Measurements from ENCODE around the gene DDX46. TPM values are rescaled to one million over a fixed set of nuclear protein-coding genes. Genes with fewer than 3 reads are reported as not detected.
A peak's percentile ranks its signal among the peaks of the same experiment; 100 is the strongest.
"Not testable (repeated sequence)": the region's sequence is repeated elsewhere in the genome, so short reads cannot be mapped to it uniquely, and the experiment has no call there.

The DDX46 gene
- polyA plus RNA-seq, 2 donors: 16.2 TPM

DNA sequence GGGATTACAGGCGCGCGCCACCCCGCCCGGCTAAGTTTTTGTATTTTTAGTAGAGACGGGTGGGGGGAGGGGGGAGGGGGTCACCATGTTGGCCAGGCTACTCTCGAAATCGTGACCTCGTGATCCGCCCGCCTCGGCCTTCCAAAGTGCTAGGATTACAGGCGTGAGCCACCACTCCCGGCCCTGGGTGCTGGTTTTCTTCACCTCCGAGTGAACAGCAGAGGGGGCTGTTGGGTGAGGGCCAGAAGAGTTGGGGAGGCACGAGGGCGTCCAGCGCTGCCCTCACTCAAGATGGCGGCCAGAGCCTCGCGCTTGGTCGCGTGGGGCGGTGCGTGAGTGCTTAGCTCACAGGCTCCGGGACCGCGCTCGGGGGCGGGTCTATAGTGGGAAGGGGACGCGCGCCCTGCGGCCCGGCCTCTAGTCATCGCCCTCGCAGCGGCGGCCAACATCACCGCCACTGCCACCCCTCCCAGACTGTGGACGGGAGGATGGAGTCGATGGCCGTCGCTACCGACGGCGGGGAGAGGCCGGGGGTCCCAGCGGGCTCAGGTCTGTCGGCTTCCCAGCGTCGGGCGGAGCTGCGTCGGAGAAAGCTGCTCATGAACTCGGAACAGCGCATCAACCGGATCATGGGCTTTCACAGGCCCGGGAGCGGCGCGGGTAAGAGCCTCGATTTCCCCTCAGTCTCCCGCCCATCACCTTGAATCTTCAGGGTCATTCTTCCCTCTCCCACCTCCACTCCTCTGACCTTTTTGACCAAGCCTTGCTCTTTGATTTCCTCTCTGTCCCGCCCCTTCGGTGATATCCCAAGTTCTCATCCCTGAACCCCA is 20.2 kb upstream of the DDX46 start, which contains the start of gene CAMLG:
Gene CAMLG (plus strand): TSS at position 416 of the 830 bp plus-strand sequence. CDS start 73 bp downstream, at position 489.
- H3K27ac ChIP-seq (ENCODE audit: low read depth in 2 of 2, low read length in 1 of 2): peak within 1 kb of the TSS; percentile 93 to 97
- H3K27me3 ChIP-seq (ENCODE audit: control insufficient read depth in 1 of 2, insufficient read depth in 2 of 2, low read length in 2 of 2): no peaks in the 10 kb centered on the region
- H3K4me1 ChIP-seq (ENCODE audit: control insufficient read depth in 2 of 2, insufficient read depth in 2 of 2, low read length in 1 of 2): no peaks in the 10 kb centered on the region
- H3K36me3 ChIP-seq (ENCODE audit: control insufficient read depth in 2 of 2, insufficient read depth in 2 of 2, low read length in 1 of 2): peaks cover 0 to 3% of the 10 kb centered on the region in 2 donors
- H3K9me3 ChIP-seq (ENCODE audit: control insufficient read depth in 2 of 2, insufficient read depth in 1 of 2, low read depth in 1 of 2, low read length in 1 of 2): no peaks in the 10 kb centered on the region
- 0 to 1% methylated on average over 63 to 66 of the region's 66 CpGs for WGBS, 2 donors
- peak within 1 kb of the TSS; percentile 80 to 93 for H3K4me3 ChIP-seq (ENCODE audit: low read depth in 1 of 2, low read length in 2 of 2)

DNA sequence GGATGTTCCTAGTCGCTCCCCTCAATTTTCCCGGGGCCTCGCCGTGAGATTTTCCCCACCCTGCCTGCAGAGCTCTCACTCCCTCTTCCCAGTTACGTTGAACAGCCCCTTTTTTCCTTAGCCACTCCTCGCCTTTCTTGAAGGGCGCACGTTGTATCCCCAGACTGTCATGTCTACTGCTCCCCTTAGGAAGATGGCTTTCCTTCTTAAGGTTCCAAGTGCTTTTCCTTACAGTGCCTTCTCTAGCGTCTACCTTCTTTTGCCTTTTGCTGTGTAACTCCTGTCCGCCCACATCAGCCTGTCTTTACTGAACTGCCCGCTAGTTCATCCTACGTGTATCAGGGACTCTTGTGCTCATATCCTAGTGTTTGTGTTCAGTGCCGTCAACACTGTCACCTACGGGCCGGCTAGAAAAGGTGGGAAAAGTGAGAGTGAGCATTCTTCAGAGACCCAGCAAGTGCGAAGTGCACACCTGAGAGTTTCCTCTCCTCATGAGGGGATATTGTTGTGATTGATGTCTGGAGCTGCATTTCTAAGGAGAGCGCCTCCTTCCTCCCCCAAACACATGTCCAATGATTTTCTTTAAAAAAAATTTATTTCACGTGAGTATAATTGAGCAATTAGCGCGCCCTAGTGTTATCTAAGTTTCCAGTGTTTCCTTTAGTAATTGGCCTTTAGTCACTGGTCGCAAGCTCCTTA is 19.5 kb upstream of the DDX46 start:
- no peaks in the 10 kb centered on the region for H3K4me1 ChIP-seq (ENCODE audit: control insufficient read depth in 2 of 2, insufficient read depth in 2 of 2, low read length in 1 of 2)
- WGBS, 2 donors: 2% methylated on average over 21 of the region's 21 CpGs
- peak overlapping the region; percentile 93 to 97 for H3K27ac ChIP-seq (ENCODE audit: low read depth in 2 of 2, low read length in 1 of 2)
- H3K36me3 ChIP-seq (ENCODE audit: control insufficient read depth in 2 of 2, insufficient read depth in 2 of 2, low read length in 1 of 2): peaks cover 0 to 3% of the 10 kb centered on the region in 2 donors
- H3K9me3 ChIP-seq (ENCODE audit: control insufficient read depth in 2 of 2, insufficient read depth in 1 of 2, low read depth in 1 of 2, low read length in 1 of 2): no peaks in the 10 kb centered on the region
- H3K4me3 ChIP-seq (ENCODE audit: low read depth in 1 of 2, low read length in 2 of 2): peak overlapping the region; percentile 80 to 93
- H3K27me3 ChIP-seq (ENCODE audit: control insufficient read depth in 1 of 2, insufficient read depth in 2 of 2, low read length in 2 of 2): no peaks in the 10 kb centered on the region

DNA sequence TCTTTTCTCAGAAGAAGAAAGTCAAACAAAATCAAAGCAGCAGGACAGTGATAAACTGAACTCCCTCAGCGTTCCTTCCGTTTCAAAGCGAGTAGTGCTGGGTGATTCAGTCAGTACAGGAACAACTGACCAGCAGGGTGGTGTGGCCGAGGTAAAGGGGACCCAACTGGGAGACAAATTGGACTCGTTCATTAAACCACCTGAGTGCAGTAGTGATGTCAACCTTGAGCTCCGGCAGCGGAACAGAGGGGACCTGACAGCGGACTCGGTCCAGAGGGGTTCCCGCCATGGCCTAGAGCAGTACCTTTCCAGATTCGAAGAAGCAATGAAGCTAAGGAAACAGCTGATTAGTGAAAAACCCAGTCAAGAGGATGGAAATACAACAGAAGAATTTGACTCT is 17.5 kb upstream of the DDX46 start:
- Histone ChIP-seq H3K27me3 (ENCODE audit: control insufficient read depth in 1 of 2, insufficient read depth in 2 of 2, low read length in 2 of 2) (no peaks in the 10 kb centered on the region), H3K4me1 (ENCODE audit: control insufficient read depth in 2 of 2, insufficient read depth in 2 of 2, low read length in 1 of 2) (no peaks in the 10 kb centered on the region), H3K27ac (ENCODE audit: low read depth in 2 of 2, low read length in 1 of 2) (no peak overlapping the region), H3K4me3 (ENCODE audit: low read depth in 1 of 2, low read length in 2 of 2) (no peak overlapping the region), H3K9me3 (ENCODE audit: control insufficient read depth in 2 of 2, insufficient read depth in 1 of 2, low read depth in 1 of 2, low read length in 1 of 2) (no peaks in the 10 kb centered on the region), H3K36me3 (ENCODE audit: control insufficient read depth in 2 of 2, insufficient read depth in 2 of 2, low read length in 1 of 2) (peaks cover 0 to 3% of the 10 kb centered on the region in 2 donors)
- WGBS, 2 donors: 90 to 91% methylated on average over 11 of the region's 11 CpGs

DNA sequence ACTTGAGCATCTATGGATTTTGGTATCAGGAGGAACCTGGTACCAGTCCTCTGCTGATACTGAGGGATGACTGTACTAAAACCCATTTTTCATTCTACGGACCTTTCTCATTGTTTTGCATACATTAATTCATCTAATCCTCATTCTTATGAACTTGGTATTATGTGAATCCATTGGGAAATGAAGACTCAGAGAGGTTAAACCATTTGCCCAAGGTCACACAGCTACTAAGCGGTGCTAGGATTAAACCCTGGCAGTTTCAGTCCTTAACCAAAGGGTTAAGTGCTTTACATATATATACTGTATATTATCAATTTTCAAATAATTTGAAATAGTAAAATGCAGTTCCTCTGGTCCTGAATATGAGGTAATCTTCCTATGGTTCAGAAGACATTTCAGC is 16.4 kb upstream of the DDX46 start:
- Histone ChIP-seq H3K27ac (ENCODE audit: low read depth in 2 of 2, low read length in 1 of 2) (no peak overlapping the region), H3K36me3 (ENCODE audit: control insufficient read depth in 2 of 2, insufficient read depth in 2 of 2, low read length in 1 of 2) (peaks cover 0 to 3% of the 10 kb centered on the region in 2 donors), H3K4me3 (ENCODE audit: low read depth in 1 of 2, low read length in 2 of 2) (no peak overlapping the region), H3K9me3 (ENCODE audit: control insufficient read depth in 2 of 2, insufficient read depth in 1 of 2, low read depth in 1 of 2, low read length in 1 of 2) (no peaks in the 10 kb centered on the region), H3K4me1 (ENCODE audit: control insufficient read depth in 2 of 2, insufficient read depth in 2 of 2, low read length in 1 of 2) (no peaks in the 10 kb centered on the region), H3K27me3 (ENCODE audit: control insufficient read depth in 1 of 2, insufficient read depth in 2 of 2, low read length in 2 of 2) (no peaks in the 10 kb centered on the region)
- WGBS, 2 donors: 94% methylated on average over 2 of the region's 2 CpGs

DNA sequence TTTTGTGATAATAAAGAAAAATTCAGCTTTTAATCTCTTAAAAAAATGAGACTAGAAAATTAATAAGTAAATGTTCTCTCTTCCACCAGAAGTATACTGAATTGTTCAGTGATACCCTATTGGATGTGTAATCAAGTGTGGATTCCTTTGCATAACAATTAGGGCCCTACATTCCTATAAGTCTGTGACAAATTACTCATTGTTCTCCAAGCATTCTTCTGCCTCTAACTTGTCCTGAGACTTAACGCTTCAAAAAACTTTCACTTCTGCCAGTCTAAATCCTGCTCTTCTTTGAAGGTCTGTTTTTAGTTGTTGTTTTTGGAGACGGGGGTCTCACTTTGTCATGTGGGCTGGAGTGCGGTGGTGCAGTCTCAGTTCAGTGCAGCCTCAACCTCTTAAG is 9.2 kb upstream of the DDX46 start:
- 88 to 91% methylated on average over 3 of the region's 3 CpGs for WGBS, 2 donors

DNA sequence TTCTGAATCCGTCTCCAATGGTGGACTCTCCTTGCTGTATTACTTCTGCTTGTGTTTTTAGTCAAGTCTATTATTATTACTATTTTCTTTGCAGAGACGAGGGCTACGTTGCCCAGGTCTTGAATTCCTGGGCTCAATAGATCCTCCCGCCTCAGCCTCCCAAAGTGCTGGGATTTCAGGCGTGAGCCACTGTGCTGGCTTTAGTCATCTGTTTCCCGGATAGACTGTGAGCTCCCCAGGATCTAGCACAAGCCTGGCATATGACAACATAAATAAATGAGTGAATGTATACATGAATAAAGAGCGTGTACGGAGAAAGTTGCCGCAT is 439 bp upstream of the DDX46 start:
- peak overlapping the region; percentile 67 to 91 for H3K4me3 ChIP-seq (ENCODE audit: low read depth in 1 of 2, low read length in 2 of 2)
- H3K27ac ChIP-seq (ENCODE audit: low read depth in 2 of 2, low read length in 1 of 2): peak overlapping the region; percentile 10 to 78
- no peaks in the 10 kb centered on the region for H3K27me3 ChIP-seq (ENCODE audit: control insufficient read depth in 1 of 2, insufficient read depth in 2 of 2, low read length in 2 of 2)
- H3K9me3 ChIP-seq (ENCODE audit: control insufficient read depth in 2 of 2, insufficient read depth in 1 of 2, low read depth in 1 of 2, low read length in 1 of 2): no peaks in the 10 kb centered on the region
- 18 to 20% methylated on average over 9 of the region's 9 CpGs for WGBS, 2 donors
- no peaks in the 10 kb centered on the region for H3K36me3 ChIP-seq (ENCODE audit: control insufficient read depth in 2 of 2, insufficient read depth in 2 of 2, low read length in 1 of 2)
- no peaks in the 10 kb centered on the region for H3K4me1 ChIP-seq (ENCODE audit: control insufficient read depth in 2 of 2, insufficient read depth in 2 of 2, low read length in 1 of 2)

More for the DNA sequence above, 9.2 kb upstream of the DDX46 start:
- Histone ChIP-seq H3K4me1 (ENCODE audit: control insufficient read depth in 2 of 2, insufficient read depth in 2 of 2, low read length in 1 of 2) (no peaks in the 10 kb centered on the region), H3K27ac (ENCODE audit: low read depth in 2 of 2, low read length in 1 of 2) (no peak overlapping the region), H3K27me3 (ENCODE audit: control insufficient read depth in 1 of 2, insufficient read depth in 2 of 2, low read length in 2 of 2) (no peaks in the 10 kb centered on the region), H3K36me3 (ENCODE audit: control insufficient read depth in 2 of 2, insufficient read depth in 2 of 2, low read length in 1 of 2) (no peaks in the 10 kb centered on the region), H3K9me3 (ENCODE audit: control insufficient read depth in 2 of 2, insufficient read depth in 1 of 2, low read depth in 1 of 2, low read length in 1 of 2) (no peaks in the 10 kb centered on the region), H3K4me3 (ENCODE audit: low read depth in 1 of 2, low read length in 2 of 2) (no peak overlapping the region)

DNA sequence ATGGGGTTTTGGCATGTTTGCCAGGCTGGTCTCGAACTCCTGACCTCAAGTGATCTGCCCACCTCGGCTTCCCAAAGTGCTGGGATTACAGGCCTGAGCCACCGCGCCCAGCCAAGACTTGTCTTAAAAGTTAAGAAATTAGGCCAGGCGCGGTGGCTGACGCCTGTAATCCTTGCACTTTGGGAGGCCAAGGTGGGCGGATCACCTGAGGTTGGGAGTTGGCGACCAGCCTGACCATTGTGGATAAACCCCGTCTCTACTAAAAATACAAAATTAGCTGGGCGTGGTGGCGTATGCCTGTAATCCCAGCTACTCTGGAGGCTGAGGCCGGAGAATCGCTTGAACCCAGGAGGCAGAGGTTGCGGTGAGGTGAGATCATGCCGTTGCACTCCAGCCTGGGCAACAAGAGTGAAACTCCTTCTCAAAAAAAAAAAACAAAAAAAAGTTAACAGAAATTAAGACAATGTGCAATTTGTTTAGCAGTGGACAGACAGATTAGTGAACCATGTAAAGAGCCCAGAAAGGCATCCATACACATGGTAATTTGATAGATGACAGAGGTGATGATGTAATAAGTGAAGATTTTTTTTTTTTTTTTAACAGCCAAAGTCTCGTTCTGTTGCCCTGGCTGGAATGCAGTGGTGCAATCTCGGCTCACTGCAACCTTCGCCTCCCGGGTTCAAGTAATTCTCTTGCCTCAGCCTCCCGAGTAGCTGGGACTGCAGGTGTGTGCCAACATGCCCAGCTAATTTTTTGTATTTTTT is 9.1 kb downstream of the DDX46 start:
- not testable (repeated sequence) for H3K27me3 ChIP-seq (ENCODE audit: control insufficient read depth in 1 of 2, insufficient read depth in 2 of 2, low read length in 2 of 2); H3K9me3 ChIP-seq (ENCODE audit: control insufficient read depth in 2 of 2, insufficient read depth in 1 of 2, low read depth in 1 of 2, low read length in 1 of 2); H3K27ac ChIP-seq (ENCODE audit: low read depth in 2 of 2, low read length in 1 of 2); H3K4me1 ChIP-seq (ENCODE audit: control insufficient read depth in 2 of 2, insufficient read depth in 2 of 2, low read length in 1 of 2); H3K36me3 ChIP-seq (ENCODE audit: control insufficient read depth in 2 of 2, insufficient read depth in 2 of 2, low read length in 1 of 2); H3K4me3 ChIP-seq (ENCODE audit: low read depth in 1 of 2, low read length in 2 of 2)
- 95 to 96% methylated on average over 21 of the region's 21 CpGs for WGBS, 2 donors

DNA sequence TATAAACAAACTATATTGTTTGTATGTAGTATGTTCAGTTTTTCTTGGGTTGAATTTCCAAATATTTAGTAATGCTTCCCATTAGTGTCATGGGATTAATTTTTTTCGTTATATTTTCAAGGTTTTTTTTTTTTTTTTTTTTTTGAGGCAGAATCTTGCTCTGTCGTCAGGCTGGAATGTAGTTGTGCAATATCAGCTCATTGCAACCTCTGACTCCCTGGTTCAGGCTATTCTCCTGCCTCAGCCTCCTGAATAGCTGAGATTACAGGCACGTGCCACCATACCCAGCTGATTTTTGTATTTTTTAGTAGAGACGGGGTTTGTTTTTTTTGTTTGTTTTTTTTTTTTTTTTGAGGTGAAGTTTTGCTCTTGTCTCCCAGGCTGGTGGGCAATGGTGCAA is 10.6 kb downstream of the DDX46 start:
- Histone ChIP-seq H3K4me3 (ENCODE audit: low read depth in 1 of 2, low read length in 2 of 2) (no peak overlapping the region), H3K27me3 (ENCODE audit: control insufficient read depth in 1 of 2, insufficient read depth in 2 of 2, low read length in 2 of 2) (no peaks in the 10 kb centered on the region), H3K4me1 (ENCODE audit: control insufficient read depth in 2 of 2, insufficient read depth in 2 of 2, low read length in 1 of 2) (no peaks in the 10 kb centered on the region), H3K27ac (ENCODE audit: low read depth in 2 of 2, low read length in 1 of 2) (no peak overlapping the region), H3K9me3 (ENCODE audit: control insufficient read depth in 2 of 2, insufficient read depth in 1 of 2, low read depth in 1 of 2, low read length in 1 of 2) (no peaks in the 10 kb centered on the region), H3K36me3 (ENCODE audit: control insufficient read depth in 2 of 2, insufficient read depth in 2 of 2, low read length in 1 of 2) (peaks cover 2 to 8% of the 10 kb centered on the region in 2 donors)
- 68 to 77% methylated on average over 4 of the region's 4 CpGs for WGBS, 2 donors

DNA sequence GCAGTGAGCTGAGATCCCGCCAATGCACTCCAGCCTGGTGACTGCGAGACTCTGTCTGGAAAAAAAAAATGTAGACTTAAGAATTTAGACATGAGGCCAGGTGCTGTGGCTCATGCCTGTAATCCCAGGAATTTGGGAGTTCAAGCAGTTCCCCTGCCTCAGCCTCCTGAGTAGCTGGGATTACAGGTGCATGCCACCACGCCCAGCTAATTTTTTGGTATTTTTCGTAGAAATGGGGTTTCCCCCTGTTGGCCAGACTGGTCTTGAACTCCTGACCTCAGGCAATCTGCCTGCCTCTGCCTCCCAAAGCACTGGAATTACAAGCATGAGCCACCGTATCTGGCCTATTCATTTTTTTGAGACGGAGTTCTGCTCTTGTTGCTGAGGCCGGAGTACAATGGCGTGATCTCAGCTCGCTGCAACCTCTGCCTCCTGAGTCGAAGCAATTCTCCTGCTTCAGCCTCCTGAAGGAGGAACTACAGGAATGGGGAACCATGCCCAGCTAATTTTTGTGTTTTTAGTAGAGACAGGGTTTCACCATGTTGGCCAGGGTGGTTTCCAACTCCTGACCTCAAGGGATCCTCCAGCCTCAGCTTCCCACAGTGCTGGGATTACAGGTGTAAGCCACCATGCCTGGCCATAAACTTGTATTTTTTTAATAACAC is 14.0 kb downstream of the DDX46 start:
- H3K27ac ChIP-seq (ENCODE audit: low read depth in 2 of 2, low read length in 1 of 2): no peak overlapping the region
- peaks cover 0 to 11% of the 10 kb centered on the region in 2 donors for H3K36me3 ChIP-seq (ENCODE audit: control insufficient read depth in 2 of 2, insufficient read depth in 2 of 2, low read length in 1 of 2)
- H3K27me3 ChIP-seq (ENCODE audit: control insufficient read depth in 1 of 2, insufficient read depth in 2 of 2, low read length in 2 of 2): no peaks in the 10 kb centered on the region
- H3K4me1 ChIP-seq (ENCODE audit: control insufficient read depth in 2 of 2, insufficient read depth in 2 of 2, low read length in 1 of 2): no peaks in the 10 kb centered on the region
- H3K9me3 ChIP-seq (ENCODE audit: control insufficient read depth in 2 of 2, insufficient read depth in 1 of 2, low read depth in 1 of 2, low read length in 1 of 2): no peaks in the 10 kb centered on the region
- H3K4me3 ChIP-seq (ENCODE audit: low read depth in 1 of 2, low read length in 2 of 2): no peak overlapping the region
- WGBS, 2 donors: 90 to 92% methylated on average over 10 of the region's 10 CpGs
